Measurements from ENCODE around the gene UMODL1.

- TF ChIP-seq EZH2phosphoT487 (IDR thresholded peaks at IDR 0.05; ENCODE audit: low read depth, severe bottlenecking, unreplicated experiment) (no peak), CTCF (IDR thresholded peaks at IDR 0.05; ENCODE audit: poor library complexity) (no peak)
Measured at GRCh38 chr21:42101246-42101645, 30.1 kb downstream of the UMODL1 start.
